HepG2 (cell line): Measurements from ENCODE around the gene GPC3. TPM values are rescaled to one million over a fixed set of nuclear protein-coding genes. Genes with fewer than 3 reads are reported as not detected.
A peak's percentile ranks its signal among the peaks of the same experiment; 100 is the strongest.

Source experiments
- ATAC-seq: fragments of 200-7000 bp; cut with Tn5 transposase; 3 replicates; pipeline ENCODE4 v1.9.1; 2020; ENCODE audit warnings: mild to moderate bottlenecking, moderate library complexity
- Bru-seq: library from RNA; stranded (reverse); fragments of 400-500 nt; gene quantifications from one replicate; lab custom pipeline; 2021; lab: Mats Ljungman, UMichigan
- BruChase-seq, 2 experiments: library from RNA; stranded (reverse); fragments of 400-500 nt; gene quantifications; one replicate each; lab custom pipeline; 2021; lab: Mats Ljungman, UMichigan
- BruUV-seq: library from RNA; stranded (reverse); fragments of 400-500 nt; replicated peaks from 2 replicates; lab custom pipeline; 2021; lab: Mats Ljungman, UMichigan
- CTCF ChIA-PET: fragments of 300-600 bp; formaldehyde crosslinking; extraction: SDS; loops from one replicate; lab custom pipeline; 2021; ENCODE audit warnings: low total read pairs, inconsistent platforms, low intra/inter-chr PET ratio; lab: Yijun Ruan, JAX
- POLR2A ChIA-PET: fragments of 350-600 bp; sonication (Branson Sonifier 250); formaldehyde crosslinking; loops from one replicate; lab custom pipeline; 2020; ENCODE audit warnings: antibody characterized with exemption, inconsistent platforms; lab: Yijun Ruan, JAX
- DNase-seq: peaks from one replicate; pipeline ENCODE4 v3.0.0-alpha.2; 2015; ENCODE audit warnings: low spot score
- FAIRE-seq: peaks from 3 replicates; lab custom pipeline; 2011; peaks lifted over from hg19 to GRCh38; lab: Jason Lieb, UNC
- H2AFZ ChIP-seq: one replicate; pipeline ENCODE4 v1.6.1; 2011; ENCODE audit warnings: low read length, inconsistent platforms
- H3K27ac ChIP-seq: fragments of 300-600 bp; 3 replicates; pipeline ENCODE4 v1.8.0; 2011; ENCODE audit warnings: mixed run types, mild to moderate bottlenecking, mixed read lengths, low read length, inconsistent platforms; ENCODE audit not compliant: insufficient read depth; ENCODE audit errors: extremely low read length
- H3K27me3 ChIP-seq, 2 experiments: fragments of 200-600 bp in 1 of 2; 2 replicates in 1 of 2; 3 replicates in 1 of 2; pipeline versions ENCODE4 v1.6.0 to v1.8.0; 2011; ENCODE audit warnings: low read length in 2 of 2, mild to moderate bottlenecking in 2 of 2, moderate library complexity in 2 of 2, inconsistent platforms in 1 of 2; ENCODE audit not compliant: insufficient read depth in 2 of 2, control insufficient read depth in 1 of 2
- H3K36me3 ChIP-seq, 2 experiments: fragments of 200-600 bp in 1 of 2; replicated peaks in 1 of 2; 2 replicates in 1 of 2; 3 replicates in 1 of 2; pipeline versions ENCODE4 v1.5.1 to v1.8.0; 2011; ENCODE audit warnings: low read length in 2 of 2, inconsistent platforms in 1 of 2; ENCODE audit not compliant: insufficient read depth in 2 of 2, control insufficient read depth in 1 of 2
- H3K4me1 ChIP-seq: 2 replicates; pipeline ENCODE4 v1.5.1; 2012; ENCODE audit warnings: low read length, inconsistent platforms; ENCODE audit not compliant: insufficient read depth
- H3K4me2 ChIP-seq: 2 replicates; pipeline ENCODE4 v1.6.0; 2011; ENCODE audit warnings: low read depth, low read length, inconsistent platforms
- H3K4me3 ChIP-seq, 3 experiments: fragments of 200-600 bp in 1 of 3; sonication (generic), shearing (Covaris generic) in 1 of 3; replicated peaks in 1 of 3; 2 replicates each; pipeline ENCODE4 v1.5.1; 2011 to 2016; ENCODE audit warnings: low read length in 3 of 3, inconsistent platforms in 2 of 3, low read depth in 2 of 3, mild to moderate bottlenecking in 2 of 3, control low read depth in 1 of 3, mixed read lengths in 1 of 3; ENCODE audit not compliant: insufficient read depth in 1 of 3
- H3K79me2 ChIP-seq: one replicate; pipeline ENCODE4 v1.6.1; 2011; ENCODE audit warnings: low read length, inconsistent platforms; ENCODE audit not compliant: insufficient read depth
- H3K9ac ChIP-seq: 2 replicates; pipeline ENCODE4 v1.6.0; 2011; ENCODE audit warnings: mild to moderate bottlenecking, low read depth, low read length, inconsistent platforms; ENCODE audit not compliant: insufficient read depth
- H3K9me3 ChIP-seq: 2 replicates; pipeline ENCODE4 v1.5.1; 2012; ENCODE audit warnings: mild to moderate bottlenecking, low read length
- H4K20me1 ChIP-seq: 2 replicates; pipeline ENCODE4 v1.6.0; 2011; ENCODE audit warnings: inconsistent platforms, mild to moderate bottlenecking, low read length, moderate library complexity; ENCODE audit not compliant: insufficient read depth
- CTCF ChIP-seq: sonication (generic); formaldehyde crosslinking; IDR thresholded peaks from 2 replicates; pipeline ENCODE4 v1.5.0; 2020; ENCODE audit warnings: mild to moderate bottlenecking, missing genetic modification reagents, moderate library complexity
- EHMT2 ChIP-seq: fragments of 200-600 bp; sonication (generic); IDR thresholded peaks from 2 replicates; pipeline ENCODE4 v1.7.0; 2017; ENCODE audit warnings: antibody characterized with exemption, low read depth, low read length, borderline replicate concordance
- MEIS1 ChIP-seq: sonication (generic); formaldehyde crosslinking; IDR thresholded peaks from 2 replicates; pipeline ENCODE4 v1.9.0; 2021; ENCODE audit warnings: mild to moderate bottlenecking, missing genetic modification reagents, moderate library complexity, borderline replicate concordance
- PAX8 ChIP-seq: sonication (generic); formaldehyde crosslinking; IDR thresholded peaks from 2 replicates; pipeline ENCODE4 v1.8.0; 2022; ENCODE audit warnings: mild to moderate bottlenecking, missing genetic modification reagents, borderline replicate concordance
- REPIN1 ChIP-seq: sonication (generic); formaldehyde crosslinking; IDR thresholded peaks from 2 replicates; pipeline ENCODE4 v1.8.0; 2022; ENCODE audit warnings: missing genetic modification reagents, low read depth, mild to moderate bottlenecking, borderline replicate concordance
- RFX5 ChIP-seq: IDR thresholded peaks from 2 replicates; pipeline ENCODE4 v1.6.1; 2011; ENCODE audit warnings: low read depth, low read length, improper control_type of control experiment
- ZNF546 ChIP-seq: sonication (generic); formaldehyde crosslinking; conservative IDR thresholded peaks from 2 replicates; pipeline ENCODE4 v1.8.1; 2023; ENCODE audit warnings: mild to moderate bottlenecking, missing genetic modification reagents
- ZNF768 ChIP-seq: sonication (generic); formaldehyde crosslinking; IDR thresholded peaks from 2 replicates; pipeline ENCODE4 v1.4.0; 2020; ENCODE audit warnings: missing genetic modification reagents
- ZNF792 ChIP-seq: IDR thresholded peaks from 2 replicates; pipeline ENCODE4 v1.6.1; 2016
- WGBS: methylation state at CpG from one replicate; pipeline ENCODE4 v1.1.6; 2017; ENCODE audit warnings: low lambda C conversion rate; 5-methylcytosine and 5-hydroxymethylcytosine counted together
- in situ Hi-C: cut with HindIII; loops from 2 replicates; pipeline ENCODE4 v1.10.0; 2017; ENCODE audit warnings: low pct_unique_long_range_greater_than_20kb; ENCODE audit not compliant: extremely low pct_ligation_motif_present
- intact Hi-C: fragments of 100-400 bp; cut with micrococcal nuclease; formaldehyde crosslinking; loops from one replicate; pipeline ENCODE4 v1.10.0; 2022; ENCODE audit not compliant: unreplicated experiment
- long read RNA-seq, 2 experiments: library from RNA in 1 of 2; library from polyadenylated mRNA in 1 of 2; stranded (forward) in 1 of 2; unstranded in 1 of 2; transcript quantifications; one replicate each; pipeline ENCODE4 v2.0.0, GENCODE V29; 2019 to 2022
- polyA minus RNA-seq, 3 experiments: library from RNA; depleted of rRNA, polyadenylated mRNA; stranded (reverse); fragments of >200 nt; gene quantifications; 2 replicates each; pipeline ENCODE4 v1.2.3, GENCODE V29; 2011; ENCODE audit warnings: low replicate concordance in 1 of 3
- polyA plus RNA-seq, 8 experiments: library from polyadenylated mRNA; depleted of rRNA in 3 of 8; stranded (reverse) in 7 of 8; unstranded in 1 of 8; fragments of >200 nt; fragmentation: Illumina TruSeq in 4 of 8; extraction: Trizol in 4 of 8; gene quantifications; 2 replicates each; pipeline versions ENCODE4 v1.2.1 to v1.2.3, GENCODE V29; 2011 to 2016; ENCODE audit warnings: low read depth in 4 of 8, missing spikeins in 1 of 8, mixed read lengths in 1 of 8; ENCODE audit not compliant: insufficient read depth in 1 of 8
- total RNA-seq, 5 experiments: library from RNA; depleted of rRNA; stranded (reverse); fragments of >200 nt; fragmentation: Illumina TruSeq; extraction: Trizol; gene quantifications; 2 replicates each; pipeline ENCODE4 v1.2.3, GENCODE V29; 2016; ENCODE audit warnings: low read depth in 1 of 5

Gene GPC3
- total RNA-seq (2016; rRNA removed; fragmentation: Illumina TruSeq; extraction: Trizol) (805 and 1,799 TPM in 2 replicates), polyA plus RNA-seq (2011; rRNA removed) (3,263 and 3,554 TPM in 2 replicates), polyA minus RNA-seq (2011; rRNA and poly(A)+ RNA removed; ENCODE audit: low replicate concordance) (0.72 and 1,012 TPM in 2 replicates), Bru-seq, nascent RNA (percentile 99 among the genes with signal in this experiment), BruChase-seq, experiment 1, labeled RNA remaining after a 6-hour chase (percentile 92 among the genes with signal in this experiment), BruChase-seq, experiment 2, labeled RNA remaining after a 2-hour chase (percentile 97 among the genes with signal in this experiment)
- total RNA-seq (2016; cell fraction: cytosol; rRNA removed; fragmentation: Illumina TruSeq; extraction: Trizol; ENCODE audit: low read depth), result 284 and 320 TPM in 2 replicates
- 792 and 1,776 TPM in 2 replicates for total RNA-seq (2016; cell fraction: insoluble cytoplasmic fraction; rRNA removed; fragmentation: Illumina TruSeq; extraction: Trizol)
- 290 and 301 TPM in 2 replicates for total RNA-seq (2016; cell fraction: membrane; rRNA removed; fragmentation: Illumina TruSeq; extraction: Trizol)
- total RNA-seq (2016; cell fraction: nucleus; rRNA removed; fragmentation: Illumina TruSeq; extraction: Trizol), result 1,828 and 2,106 TPM in 2 replicates
- 2,062 and 3,587 TPM in 2 replicates for polyA plus RNA-seq (2011; cell fraction: cytosol; rRNA removed)
- polyA plus RNA-seq (2011; cell fraction: nucleus; rRNA removed), result 820 and 1,167 TPM in 2 replicates
- polyA plus RNA-seq (2012), result 3,341 and 3,897 TPM in 2 replicates
- 118 and 136 TPM in 2 replicates for polyA plus RNA-seq (2016; cell fraction: cytosol; fragmentation: Illumina TruSeq; extraction: Trizol; ENCODE audit: low read depth)
- polyA plus RNA-seq (2016; cell fraction: insoluble cytoplasmic fraction; fragmentation: Illumina TruSeq; extraction: Trizol; ENCODE audit: low read depth), result 843 and 853 TPM in 2 replicates
- 164 and 169 TPM in 2 replicates for polyA plus RNA-seq (2016; cell fraction: membrane; fragmentation: Illumina TruSeq; extraction: Trizol; ENCODE audit: low read depth)
- 1,823 and 1,891 TPM in 2 replicates for polyA plus RNA-seq (2016; cell fraction: nucleus; fragmentation: Illumina TruSeq; extraction: Trizol; ENCODE audit: insufficient read depth, low read depth)
- polyA minus RNA-seq (2011; cell fraction: cytosol; rRNA and poly(A)+ RNA removed), result 1,199 and 1,788 TPM in 2 replicates
- 1,194 and 1,668 TPM in 2 replicates for polyA minus RNA-seq (2011; cell fraction: nucleus; rRNA and poly(A)+ RNA removed)
- long read RNA-seq, experiment 1, transcript GPC3-201 (8 exons, 2,568 nt), result major isoform, 1,261 of 1,500 reads
- long read RNA-seq, experiment 1, transcript GPC3-202 (9 exons, 2,379 nt), result minor isoform, 9 of 1,500 reads
- long read RNA-seq, experiment 1, partial matches to known transcripts, result 174 of 1,500 reads
- long read RNA-seq, experiment 1, other reads (novel, unspliced or antisense), result 55 of 1,500 reads
- long read RNA-seq, experiment 2, transcript GPC3-202 (9 exons, 2,379 nt), result minor isoform, 28 of 5,915 reads
- long read RNA-seq, experiment 2, transcript GPC3-201 (8 exons, 2,568 nt), result major isoform, 4,235 of 5,915 reads
- long read RNA-seq, experiment 2, partial matches to known transcripts, result 1,400 of 5,915 reads
- long read RNA-seq, experiment 2, other reads (novel, unspliced or antisense), result 249 of 5,915 reads

- H3K4me1 ChIP-seq, result peaks cover 29% of the 10 kb centered on the region
- ATAC-seq, result peak; percentile 88
- no TSS peak for BruUV-seq
- H3K79me2 ChIP-seq, result peaks cover 73% of the 10 kb centered on the region
- CTCF ChIA-PET, result interaction anchor here (1.2 kb wide), 1 partner anchor 35 kb away, joined by 3 read pairs; no protein-coding TSS in a partner anchor
- peak within 1 kb of the TSS; percentile 94 for H3K27ac ChIP-seq
- no peaks in the 10 kb centered on the region for H3K9me3 ChIP-seq
- H3K9ac ChIP-seq, result peak within 1 kb of the TSS; percentile 80
- no CpG with 5 or more reads among the region's 90 CpGs for WGBS
- H3K27me3 ChIP-seq, result no peaks in the 10 kb centered on the region; a peak in 1 of 5 replicates
- POLR2A ChIA-PET, result interaction anchor here (0.7 to 11.4 kb wide), 14 partner anchors 9 to 41 kb away, joined by 3 to 216 read pairs (median 8); no protein-coding TSS in a partner anchor
- peak within 1 kb of the TSS; percentile 80 to 88 (median 86) for H3K4me3 ChIP-seq
- no peak within 1 kb of the TSS for H2AFZ ChIP-seq
- peak; percentile 73 for DNase-seq
- H3K36me3 ChIP-seq, result peaks cover 1 to 19% of the 10 kb centered on the region in 2 experiments
- H3K4me2 ChIP-seq, result peak within 1 kb of the TSS; percentile 97
- no peak for FAIRE-seq
- H4K20me1 ChIP-seq, result peaks cover 4% of the 10 kb centered on the region; the same call in 1 of the 2 replicates
- in situ Hi-C loops, result no loop called here
- intact Hi-C loops, result no loop called here
- peak; percentile 40; the same call in 1 of the 2 replicates for TF ChIP-seq MEIS1
- no peak; the same call in 1 of the 2 replicates for TF ChIP-seq REPIN1 (CRISPR knock-in tag)
- TF ChIP-seq ZNF792 (CRISPR knock-in tag), result no peak
- TF ChIP-seq RFX5, result peak; percentile 41; the same call in 1 of the 2 replicates
- TF ChIP-seq ZNF768 (CRISPR knock-in tag), result peak; percentile 44
- TF ChIP-seq EHMT2, result no peak
- TF ChIP-seq CTCF (CRISPR knock-in tag), result no peak
- 0 out of 2 replicates have a peak, but pooled peaks have one; percentile 41 for TF ChIP-seq ZNF546 (CRISPR knock-in tag)
- no peak; the same call in 1 of the 2 replicates for TF ChIP-seq PAX8 (CRISPR knock-in tag)
Observed at GRCh38 chrX:133985164-133985966, at the start of gene GPC3. GPC3 (minus strand) TSS chrX:133985594.
